Inflammatory macrophage treated with lipopolysaccharide for 4 hours (primary cell): ENCODE measurements around the gene TYK2.
"Not testable (repeated sequence)": the region's sequence is repeated elsewhere in the genome, so short reads cannot be mapped to it uniquely, and the experiment has no call there.

Source experiments
- DNase-seq: peaks from one replicate; pipeline ENCODE4 v3.0.0-alpha.2; 2020

The TYK2 gene

GRCh38 chr19:10380313-10381102, at the start of gene TYK2:
TYK2 (minus strand) TSS chr19:10380572; CDS start chr19:10378406, 2,166 bp downstream.
- DNase-seq, result peak; percentile 99

- no peak for DNase-seq
These were observed 48.6 kb upstream of the TYK2 start for GRCh38 chr19:10428996-10429381.

GRCh38 chr19:10427169-10427568, 46.8 kb upstream of the TYK2 start:
- DNase-seq, result no peak

- peak; percentile 69 for DNase-seq
These were observed 43.8 kb upstream of the TYK2 start for GRCh38 chr19:10424011-10424637.

- DNase-seq, result no peak
These were observed 42.5 kb upstream of the TYK2 start for GRCh38 chr19:10422846-10423245.

GRCh38 chr19:10422046-10422461, 41.7 kb upstream of the TYK2 start:
- peak; percentile 88 for DNase-seq

- peak; percentile 71 for DNase-seq
These were observed 41.1 kb upstream of the TYK2 start for GRCh38 chr19:10421240-10422045.

- peak; percentile 66 for DNase-seq
These were observed 40.3 kb upstream of the TYK2 start, which contains the start of gene PDE4A for GRCh38 chr19:10420444-10421239. PDE4A (plus strand) TSS chr19:10420538; CDS start chr19:10420765, 227 bp downstream.

- DNase-seq, result peak; percentile 54
These were observed 39.5 kb upstream of the TYK2 start for GRCh38 chr19:10419646-10420443.

- DNase-seq, result peak; percentile 23
These were observed 38.9 kb upstream of the TYK2 start for GRCh38 chr19:10419200-10419645.

GRCh38 chr19:10418485-10419199, 38.3 kb upstream of the TYK2 start:
- peak; percentile 15 for DNase-seq

- DNase-seq, result no peak
These were observed 37.8 kb upstream of the TYK2 start for GRCh38 chr19:10418235-10418484.

- no peak for DNase-seq
These were observed 37.3 kb upstream of the TYK2 start for GRCh38 chr19:10417541-10418234.

- peak; percentile 92 for DNase-seq
These were observed 36.2 kb upstream of the TYK2 start for GRCh38 chr19:10416380-10417257.

- DNase-seq, result no peak
These were observed 35.7 kb upstream of the TYK2 start for GRCh38 chr19:10416083-10416379.

- DNase-seq, result peak; percentile 50
These were observed 32.0 kb upstream of the TYK2 start for GRCh38 chr19:10412257-10412977.

- not testable (repeated sequence) for DNase-seq
These were observed 30.9 kb upstream of the TYK2 start for GRCh38 chr19:10411224-10411623.

GRCh38 chr19:10408511-10409283, 28.3 kb upstream of the TYK2 start:
- peak; percentile 99 for DNase-seq
